Endodermal cell (in vitro differentiated cells): Measurements from ENCODE around the gene MIPOL1. TPM values are rescaled to one million over a fixed set of nuclear protein-coding genes. Genes with fewer than 3 reads are reported as not detected.

Source experiments
- DNase-seq: peaks from one replicate; pipeline ENCODE4 v3.0.0-alpha.2; 2017
- H3K27ac ChIP-seq: 2 replicates; pipeline ENCODE4 v1.5.1; 2013; ENCODE audit warnings: mild to moderate bottlenecking, low read depth, low read length, moderate library complexity
- H3K27me3 ChIP-seq: 2 replicates; pipeline ENCODE4 v1.6.1; 2013; ENCODE audit warnings: mild to moderate bottlenecking, low read length, moderate library complexity; ENCODE audit not compliant: insufficient read depth, control insufficient read depth, poor library complexity, severe bottlenecking
- H3K36me3 ChIP-seq: 2 replicates; pipeline ENCODE4 v1.7.0; 2013; ENCODE audit warnings: mild to moderate bottlenecking, low read length, moderate library complexity; ENCODE audit not compliant: control insufficient read depth, insufficient read depth
- H3K4me1 ChIP-seq: one replicate; pipeline ENCODE4 v1.7.0; 2013; ENCODE audit warnings: low read length; ENCODE audit not compliant: control insufficient read depth, insufficient read depth
- H3K4me3 ChIP-seq: 2 replicates; pipeline ENCODE4 v1.5.1; 2013; ENCODE audit warnings: mild to moderate bottlenecking, low read length, moderate library complexity
- H3K9ac ChIP-seq: 2 replicates; pipeline ENCODE4 v1.6.1; 2013; ENCODE audit warnings: mild to moderate bottlenecking, low read length, moderate library complexity; ENCODE audit not compliant: poor library complexity, severe bottlenecking; ENCODE audit errors: extremely low read depth
- H3K9me3 ChIP-seq: 2 replicates; pipeline ENCODE4 v1.6.1; 2013; ENCODE audit warnings: mild to moderate bottlenecking, low read length, moderate library complexity; ENCODE audit not compliant: control insufficient read depth
- H3K27ac Mint-ChIP-seq: 2 replicates; pipeline ENCODE4 v1.8.0; 2020; ENCODE audit warnings: mixed read lengths
- H3K27me3 Mint-ChIP-seq: 2 replicates; pipeline ENCODE4 v1.8.0; 2021; ENCODE audit warnings: mild to moderate bottlenecking, mixed read lengths; ENCODE audit not compliant: insufficient read depth
- H3K36me3 Mint-ChIP-seq: 2 replicates; pipeline ENCODE4 v1.8.0; 2020; ENCODE audit warnings: low read depth, mixed read lengths
- H3K4me1 Mint-ChIP-seq: 2 replicates; pipeline ENCODE4 v1.8.0; 2020; ENCODE audit warnings: mixed read lengths
- H3K4me3 Mint-ChIP-seq: 2 replicates; pipeline ENCODE4 v1.8.0; 2020; ENCODE audit warnings: mild to moderate bottlenecking, moderate library complexity, mixed read lengths
- H3K9me3 Mint-ChIP-seq: 2 replicates; pipeline ENCODE4 v1.8.0; 2020; ENCODE audit warnings: mild to moderate bottlenecking, mixed read lengths
- CTCF ChIP-seq: fragments of 200-600 bp; sonication (generic); conservative IDR thresholded peaks from 2 replicates; pipeline ENCODE4 v1.5.0; 2021; ENCODE audit warnings: antibody characterized with exemption, mild to moderate bottlenecking
- WGBS, 2 experiments: methylation state at CpG; one replicate each; pipeline versions ENCODE4 v1.1.5 to v1.1.7; 2013; ENCODE audit warnings: missing lambda C conversion rate in 2 of 2, mixed read lengths in 1 of 2; ENCODE audit not compliant: insufficient coverage in 1 of 2, insufficient read length in 1 of 2; 5-methylcytosine and 5-hydroxymethylcytosine counted together
- total RNA-seq, 2 donors: library from RNA; stranded (reverse); fragmentation: NEBNext Ultra II Directional in 1 of 2; extraction: Animal tissue kit (Norgen Biotek cat#: 25700) in 1 of 2; gene quantifications; 2 replicates in 1 of 2; 3 replicates in 1 of 2; pipeline ENCODE4 v1.2.1, GENCODE V29; 2021

MIPOL1 gene
- total RNA-seq, 2 donors from 2014 or later, result 22.0 to 28.5 TPM

- H3K36me3 ChIP-seq, result no peaks in the 10 kb centered on the region
- peaks cover 2% of the 10 kb centered on the region for H3K4me1 ChIP-seq
- H3K27me3 ChIP-seq, result no peaks in the 10 kb centered on the region
- no peaks in the 10 kb centered on the region for H3K9me3 ChIP-seq
- no peak overlapping the region for H3K4me3 ChIP-seq
- Mint-ChIP-seq H3K36me3 (no peaks in the 10 kb centered on the region), H3K4me3 (no peak overlapping the region), H3K27ac (no peak overlapping the region), H3K9me3 (no peaks in the 10 kb centered on the region), H3K4me1 (no peaks in the 10 kb centered on the region), H3K27me3 (no peaks in the 10 kb centered on the region)
- no peak overlapping the region for H3K9ac ChIP-seq
- DNase-seq, result no peak
- no peak overlapping the region for H3K27ac ChIP-seq
- TF ChIP-seq CTCF, result no peak
- 92 to 100% methylated on average over 1 to 3 of the region's 3 CpGs for WGBS, 2 experiments
Measured at GRCh38 chr14:37413504-37414003, 215.8 kb downstream of the MIPOL1 start.

- DNase-seq, result no peak
- no peaks in the 10 kb centered on the region for H3K4me1 Mint-ChIP-seq
- Histone ChIP-seq H3K9ac (no peak overlapping the region), H3K9me3 (no peaks in the 10 kb centered on the region), H3K27me3 (no peaks in the 10 kb centered on the region), H3K4me1 (peaks cover 2% of the 10 kb centered on the region), H3K4me3 (no peak overlapping the region), H3K36me3 (no peaks in the 10 kb centered on the region), H3K27ac (no peak overlapping the region)
- H3K36me3 Mint-ChIP-seq, result no peaks in the 10 kb centered on the region
- 94% methylated on average over 2 of the region's 2 CpGs; no CpG with 5 or more reads in 1 of the 2 experiments for WGBS, 2 experiments
- no peaks in the 10 kb centered on the region for H3K9me3 Mint-ChIP-seq
- H3K4me3 Mint-ChIP-seq, result no peak overlapping the region
- no peak for TF ChIP-seq CTCF
- H3K27ac Mint-ChIP-seq, result no peak overlapping the region
- no peaks in the 10 kb centered on the region for H3K27me3 Mint-ChIP-seq
Measured at GRCh38 chr14:37416264-37416663, 218.5 kb downstream of the MIPOL1 start.

- H3K27me3 Mint-ChIP-seq, result no peaks in the 10 kb centered on the region
- 92 to 100% methylated on average over 1 of the region's 1 CpG for WGBS, 2 experiments
Measured at GRCh38 chr14:37417151-37417550, 219.4 kb downstream of the MIPOL1 start.

More at GRCh38 chr14:37417151-37417550, 219.4 kb downstream of the MIPOL1 start:
- Mint-ChIP-seq H3K4me1 (no peaks in the 10 kb centered on the region), H3K27ac (no peak overlapping the region), H3K36me3 (no peaks in the 10 kb centered on the region), H3K9me3 (no peaks in the 10 kb centered on the region), H3K4me3 (no peak overlapping the region)
- no peaks in the 10 kb centered on the region for H3K36me3 ChIP-seq
- H3K4me1 ChIP-seq, result peaks cover 2% of the 10 kb centered on the region
- no peak overlapping the region for H3K9ac ChIP-seq
- no peaks in the 10 kb centered on the region for H3K27me3 ChIP-seq
- H3K27ac ChIP-seq, result no peak overlapping the region
- no peaks in the 10 kb centered on the region for H3K9me3 ChIP-seq
- TF ChIP-seq CTCF, result no peak
- no peak overlapping the region for H3K4me3 ChIP-seq
- DNase-seq, result no peak
